DMS 273 treated with DMSO at 0.1 percent for 48 hours (cell line): Measurements from ENCODE around the gene ITPA.

Experiments
- DNase-seq: peaks from one replicate; lab custom pipeline; 2025; lab: John Stamatoyannopoulos, UW

Gene ITPA

DNA sequence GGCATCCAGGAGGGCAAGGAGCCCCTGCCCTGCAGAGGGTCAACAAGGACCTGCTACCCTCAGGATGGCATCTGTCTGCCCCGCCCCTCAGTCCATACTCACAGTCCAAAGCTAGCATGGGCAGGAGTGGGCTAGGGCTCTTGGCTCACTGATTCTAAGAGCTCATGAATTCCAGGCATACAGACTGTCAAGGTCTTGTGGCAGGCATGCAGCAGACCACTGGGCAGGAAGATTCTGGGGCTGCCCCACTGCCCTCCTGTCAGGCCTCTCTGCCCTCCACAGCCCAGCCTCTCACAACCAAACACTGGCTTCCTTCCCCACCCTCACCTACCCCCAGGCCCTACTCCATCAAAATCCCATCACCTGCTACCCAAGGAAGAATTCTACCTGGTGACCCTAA lies 35.3 kb downstream of the ITPA start:
- no peak for DNase-seq

GRCh38 chr20:3245156-3245555 lies 35.9 kb downstream of the ITPA start:
- no peak for DNase-seq

GRCh38 chr20:3245711-3246110 lies 36.4 kb downstream of the ITPA start:
- DNase-seq = no peak

DNA sequence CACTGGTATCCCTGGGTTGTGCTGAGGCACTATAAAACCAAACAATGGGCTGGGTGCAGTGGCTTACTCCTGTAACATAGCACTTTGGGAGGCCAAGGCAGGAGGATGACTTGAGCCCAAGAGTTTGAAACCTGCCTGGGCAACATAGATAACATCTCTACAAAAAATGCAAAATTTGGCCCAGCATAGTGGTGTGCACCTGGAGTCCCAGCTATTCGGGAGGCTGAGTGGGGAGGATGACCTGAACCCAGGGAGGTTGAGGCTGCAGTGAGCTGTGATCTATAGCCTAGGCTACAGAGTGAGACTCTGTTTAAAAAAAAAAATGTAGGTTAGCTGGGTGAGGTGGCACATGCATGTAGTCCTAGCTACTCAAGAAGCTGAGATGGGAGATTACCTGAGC lies 37.4 kb downstream of the ITPA start:
- DNase-seq = no peak

DNA sequence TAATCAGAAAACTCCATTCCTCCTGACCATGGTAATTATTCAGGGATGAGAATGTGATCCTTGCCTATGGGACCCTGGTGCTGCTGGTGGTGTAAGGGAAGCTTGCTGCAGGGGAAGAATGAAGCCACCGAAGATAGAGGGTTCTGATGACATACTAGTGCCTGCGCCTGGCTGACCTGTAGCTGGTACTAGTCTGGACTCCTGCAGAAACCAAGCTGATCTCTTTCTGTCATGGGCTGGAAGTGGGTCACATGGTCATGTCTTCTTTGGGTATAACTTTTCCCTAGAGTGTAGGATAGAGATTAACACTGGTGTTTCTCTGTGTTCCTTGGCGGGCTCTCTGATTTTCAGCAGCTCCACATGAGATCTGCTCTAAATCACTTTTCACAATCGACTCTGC lies 38.3 kb downstream of the ITPA start:
- no peak for DNase-seq

- DNase-seq = no peak
These were observed 39.1 kb downstream of the ITPA start for GRCh38 chr20:3248167-3248992.

GRCh38 chr20:3248993-3249347 lies 39.7 kb downstream of the ITPA start:
- no peak for DNase-seq

- DNase-seq = no peak
These were observed 40.8 kb downstream of the ITPA start for GRCh38 chr20:3250091-3250504.

DNA sequence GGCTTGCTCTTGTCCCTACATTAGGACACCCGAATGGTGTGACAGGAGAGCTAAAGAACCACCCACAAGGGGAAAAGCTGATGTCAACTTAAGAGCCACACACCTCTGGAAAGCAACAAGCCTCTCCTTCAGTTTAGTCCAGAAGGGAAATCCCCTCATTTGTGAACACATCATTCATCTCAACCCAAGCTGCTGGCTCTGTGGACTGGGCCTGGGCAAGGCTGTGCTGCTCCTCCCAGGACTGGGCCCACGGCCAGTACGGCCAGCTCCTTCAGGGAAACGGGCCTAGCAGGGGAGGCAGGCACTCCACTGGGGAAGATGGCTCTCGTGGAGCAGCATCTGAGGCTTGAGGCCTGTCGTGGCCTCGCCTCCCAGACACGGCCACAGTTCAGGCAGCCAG lies 42.5 kb downstream of the ITPA start:
- DNase-seq = no peak

DNA sequence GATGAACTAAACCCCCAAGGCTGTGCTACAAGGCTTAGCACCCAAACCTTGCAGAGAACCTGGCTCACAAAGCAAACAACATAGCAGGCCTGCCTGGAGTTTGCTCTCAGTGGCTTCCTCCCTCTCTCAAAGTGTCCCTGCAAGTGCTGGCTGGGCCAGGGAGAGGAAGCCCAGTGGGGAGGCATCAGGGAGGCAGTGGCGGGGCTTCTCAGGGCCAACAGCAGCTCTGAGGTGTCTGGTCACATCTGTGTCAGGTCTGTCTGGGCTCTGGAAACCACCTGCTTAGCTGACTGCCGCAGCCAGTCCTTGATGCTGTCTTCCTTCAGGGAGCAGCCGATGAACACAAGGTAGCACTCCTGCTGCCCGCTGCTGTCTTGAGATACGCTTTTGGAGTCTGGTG lies 46.4 kb downstream of the ITPA start:
- no peak for DNase-seq

- DNase-seq = no peak
These were observed 49.1 kb downstream of the ITPA start for GRCh38 chr20:3258429-3258828.

DNA sequence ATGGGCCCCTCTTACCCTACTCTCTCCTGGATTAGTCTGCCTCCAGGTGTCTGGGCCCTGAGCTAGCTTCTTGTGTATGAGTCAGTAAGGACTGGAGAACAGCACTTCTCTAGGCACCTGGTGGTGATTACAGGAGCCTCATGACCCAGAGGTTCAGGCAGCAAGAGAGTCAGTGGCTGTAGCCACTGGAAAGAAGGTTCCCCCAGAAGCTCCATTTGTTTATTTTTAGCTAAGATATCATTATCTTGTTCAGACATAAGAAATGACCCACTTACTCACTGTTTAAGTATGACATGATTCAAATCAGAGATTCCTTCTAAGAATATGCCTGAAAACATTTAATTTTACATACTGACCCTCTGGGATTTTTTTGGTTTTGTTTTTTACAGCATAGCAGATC lies 53.3 kb downstream of the ITPA start:
- no peak for DNase-seq

- no peak for DNase-seq
These were observed 60.8 kb downstream of the ITPA start for GRCh38 chr20:3270051-3270450.

GRCh38 chr20:3273371-3273770 lies 64.1 kb downstream of the ITPA start:
- no peak for DNase-seq
